ENCODE data around the gene RPGR. TPM values are rescaled to one million over a fixed set of nuclear protein-coding genes. Genes with fewer than 3 reads are reported as not detected.
A peak's percentile ranks its signal among the peaks of the same experiment; 100 is the strongest.

Gene RPGR
- total RNA-seq, 1 donor from 2014 or later: 4.5 TPM

DNA sequence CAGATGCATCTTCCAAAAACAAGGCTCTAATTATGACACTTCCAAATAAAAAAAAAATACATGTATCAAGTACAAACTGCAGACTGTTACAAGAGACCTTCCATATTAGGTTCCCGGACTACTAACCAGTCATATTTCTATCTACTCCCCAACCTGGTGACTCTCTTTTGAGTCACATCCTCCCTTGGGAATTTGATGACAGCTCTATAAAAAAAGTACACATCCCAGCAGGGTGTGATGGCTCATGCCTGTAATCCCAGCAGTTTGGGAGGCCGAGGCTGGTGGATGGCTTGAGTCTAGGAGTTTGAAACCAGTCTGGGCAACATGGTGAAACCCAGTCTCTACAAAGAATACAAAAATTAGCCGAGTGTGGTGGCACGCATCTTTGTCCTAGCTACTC is 14.9 kb downstream of the RPGR start:
- Histone ChIP-seq H3K9me3 (replicated peaks) (no peaks in the 10 kb centered on the region), H3K36me3 (peaks cover 12% of the 10 kb centered on the region), H3K4me3 (no peak overlapping the region), H3K4me1 (no peaks in the 10 kb centered on the region), H3K27me3 (ENCODE audit: low read depth) (no peaks in the 10 kb centered on the region), H3K27ac (replicated peaks) (no peak overlapping the region)
- TF ChIP-seq, protein P1, sequence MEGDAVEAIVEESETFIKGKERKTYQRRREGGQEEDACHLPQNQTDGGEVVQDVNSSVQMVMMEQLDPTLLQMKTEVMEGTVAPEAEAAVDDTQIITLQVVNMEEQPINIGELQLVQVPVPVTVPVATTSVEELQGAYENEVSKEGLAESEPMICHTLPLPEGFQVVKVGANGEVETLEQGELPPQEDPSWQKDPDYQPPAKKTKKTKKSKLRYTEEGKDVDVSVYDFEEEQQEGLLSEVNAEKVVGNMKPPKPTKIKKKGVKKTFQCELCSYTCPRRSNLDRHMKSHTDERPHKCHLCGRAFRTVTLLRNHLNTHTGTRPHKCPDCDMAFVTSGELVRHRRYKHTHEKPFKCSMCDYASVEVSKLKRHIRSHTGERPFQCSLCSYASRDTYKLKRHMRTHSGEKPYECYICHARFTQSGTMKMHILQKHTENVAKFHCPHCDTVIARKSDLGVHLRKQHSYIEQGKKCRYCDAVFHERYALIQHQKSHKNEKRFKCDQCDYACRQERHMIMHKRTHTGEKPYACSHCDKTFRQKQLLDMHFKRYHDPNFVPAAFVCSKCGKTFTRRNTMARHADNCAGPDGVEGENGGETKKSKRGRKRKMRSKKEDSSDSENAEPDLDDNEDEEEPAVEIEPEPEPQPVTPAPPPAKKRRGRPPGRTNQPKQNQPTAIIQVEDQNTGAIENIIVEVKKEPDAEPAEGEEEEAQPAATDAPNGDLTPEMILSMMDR (IDR thresholded peaks at IDR 0.05; ENCODE audit: borderline replicate concordance): no peak
- intact Hi-C loops (cut with micrococcal nuclease): no loop called here
- DNase-seq: no peak

DNA sequence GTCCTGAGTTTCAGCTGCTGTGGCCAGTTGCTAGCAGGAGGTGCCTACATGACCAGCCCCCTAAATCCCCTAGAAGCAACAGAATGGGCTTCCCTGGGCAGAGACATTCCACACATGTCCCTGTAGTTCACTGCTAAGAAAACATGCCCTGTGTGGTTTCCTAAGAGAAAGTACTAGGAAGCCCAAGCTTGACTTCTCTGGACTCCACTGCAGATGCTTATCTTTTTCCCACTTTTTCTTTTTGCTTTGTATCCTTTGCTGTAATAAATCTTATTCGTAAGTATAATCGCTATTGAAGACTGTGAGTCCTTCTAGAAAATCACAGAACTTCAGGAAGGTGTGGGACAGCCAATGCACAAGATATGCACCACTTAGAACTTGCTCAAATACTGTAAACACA is 15.6 kb downstream of the RPGR start:
- TF ChIP-seq, protein P1 (IDR thresholded peaks at IDR 0.05; ENCODE audit: borderline replicate concordance): no peak
- no peaks in the 10 kb centered on the region for H3K4me1 ChIP-seq
- no peaks in the 10 kb centered on the region for H3K9me3 ChIP-seq (replicated peaks)
- intact Hi-C loops (cut with micrococcal nuclease): no loop called here
- H3K27me3 ChIP-seq (ENCODE audit: low read depth): no peaks in the 10 kb centered on the region
- no peak overlapping the region for H3K4me3 ChIP-seq
- peaks cover 12% of the 10 kb centered on the region for H3K36me3 ChIP-seq
- H3K27ac ChIP-seq (replicated peaks): no peak overlapping the region
- no peak for DNase-seq

DNA sequence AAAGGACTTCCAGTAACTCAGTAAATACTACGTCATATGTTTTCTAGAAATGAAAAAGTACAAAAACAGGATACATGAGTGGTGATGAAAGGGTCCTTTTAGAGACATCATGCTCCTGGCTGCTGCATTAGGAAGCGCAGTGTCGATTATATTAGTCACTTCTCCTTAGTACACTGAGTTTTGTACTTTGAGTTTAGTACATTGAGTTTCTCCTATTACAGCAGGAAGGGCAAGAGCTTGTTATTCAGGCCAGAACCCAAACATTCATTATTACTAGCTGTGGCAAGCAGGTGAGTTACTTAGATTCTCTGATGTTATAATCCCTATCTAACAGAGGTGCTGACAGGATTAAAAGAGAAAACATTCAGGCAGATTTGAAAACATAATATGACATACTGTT is 21.3 kb downstream of the RPGR start:
- TF ChIP-seq, protein P1 (IDR thresholded peaks at IDR 0.05; ENCODE audit: borderline replicate concordance): peak; percentile 23

DNA sequence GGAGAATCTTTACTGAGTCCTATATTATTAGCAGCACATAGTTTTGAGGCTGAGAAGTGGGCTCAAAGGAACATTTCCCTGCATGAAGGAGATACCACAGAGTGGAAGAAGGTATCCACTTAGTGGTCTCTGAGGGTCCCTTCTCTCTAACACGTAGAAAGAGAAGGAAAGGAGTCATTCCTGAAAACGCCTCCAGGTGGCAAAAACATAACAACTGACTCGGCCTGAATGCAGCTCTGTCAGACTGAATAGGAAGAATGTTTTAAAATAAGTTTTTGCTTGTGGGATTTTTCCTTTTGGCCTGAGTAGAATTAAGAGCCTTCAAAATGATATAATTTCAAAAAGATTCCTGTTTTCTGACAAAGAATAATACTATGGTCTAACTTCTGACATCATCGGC is 23.3 kb downstream of the RPGR start:
- H3K9me3 ChIP-seq (replicated peaks): no peaks in the 10 kb centered on the region
- no peaks in the 10 kb centered on the region for H3K4me1 ChIP-seq
- H3K4me3 ChIP-seq: no peak overlapping the region
- no peak overlapping the region for H3K27ac ChIP-seq (replicated peaks)
- TF ChIP-seq, protein P1 (IDR thresholded peaks at IDR 0.05; ENCODE audit: borderline replicate concordance): peak; percentile 37
- peaks cover 6% of the 10 kb centered on the region for H3K36me3 ChIP-seq
- intact Hi-C loops (cut with micrococcal nuclease): no loop called here
- DNase-seq: no peak
- no peaks in the 10 kb centered on the region for H3K27me3 ChIP-seq (ENCODE audit: low read depth)

More for the DNA sequence above, 21.3 kb downstream of the RPGR start:
- Histone ChIP-seq H3K9me3 (replicated peaks) (no peaks in the 10 kb centered on the region), H3K27me3 (ENCODE audit: low read depth) (no peaks in the 10 kb centered on the region), H3K4me1 (no peaks in the 10 kb centered on the region), H3K27ac (replicated peaks) (peak overlapping the region; percentile 56), H3K36me3 (peaks cover under 1% of the 10 kb centered on the region), H3K4me3 (no peak overlapping the region)
- no peak for DNase-seq
- intact Hi-C loops (cut with micrococcal nuclease): no loop called here

DNA sequence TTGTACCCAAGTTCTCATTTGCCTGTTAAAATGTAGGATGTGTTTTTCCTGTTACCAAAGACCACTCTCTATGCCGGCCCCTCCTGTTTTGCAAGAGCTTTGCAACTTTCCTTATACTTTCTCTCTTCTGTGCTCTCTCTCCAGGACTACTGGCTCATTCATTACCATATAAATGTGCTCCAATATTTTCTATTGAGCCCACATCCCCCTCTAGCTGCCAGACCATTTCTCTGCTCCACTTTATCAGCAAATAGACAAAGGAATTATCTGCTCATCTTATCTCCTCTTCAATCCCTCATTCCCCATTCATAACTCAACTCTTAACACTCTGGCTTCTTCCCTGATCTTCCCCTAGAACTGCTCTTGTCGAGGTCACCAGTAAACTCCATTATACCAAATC is 33.6 kb downstream of the RPGR start:
- H3K36me3 ChIP-seq: peaks cover 3% of the 10 kb centered on the region
- no peaks in the 10 kb centered on the region for H3K9me3 ChIP-seq (replicated peaks)
- intact Hi-C loops (cut with micrococcal nuclease): no loop called here
- no peak overlapping the region for H3K27ac ChIP-seq (replicated peaks)
- H3K4me3 ChIP-seq: no peak overlapping the region
- no peaks in the 10 kb centered on the region for H3K27me3 ChIP-seq (ENCODE audit: low read depth)
- DNase-seq: no peak
- no peaks in the 10 kb centered on the region for H3K4me1 ChIP-seq
- TF ChIP-seq, protein P1 (IDR thresholded peaks at IDR 0.05; ENCODE audit: borderline replicate concordance): no peak

DNA sequence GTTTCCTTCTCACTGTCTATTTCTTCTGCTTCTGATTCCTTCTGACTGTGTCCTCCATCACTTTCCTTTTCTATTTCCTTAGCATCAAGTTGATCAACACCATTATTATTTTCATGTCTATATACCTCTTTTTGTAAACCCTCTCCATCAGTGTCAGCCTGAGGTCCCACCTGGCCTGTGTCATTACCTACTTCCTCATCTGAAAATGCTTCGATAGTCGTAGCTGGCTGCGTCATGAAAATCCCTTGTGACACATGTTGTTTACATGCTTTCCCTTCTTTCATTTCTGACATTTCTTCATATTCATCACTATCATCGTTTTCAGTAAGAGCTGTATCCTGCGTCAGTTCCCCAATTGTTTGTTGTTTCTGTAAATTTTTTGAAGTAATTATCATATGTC is 39.6 kb downstream of the RPGR start:
- Histone ChIP-seq H3K4me1 (no peaks in the 10 kb centered on the region), H3K27ac (replicated peaks) (no peak overlapping the region), H3K9me3 (replicated peaks) (no peaks in the 10 kb centered on the region), H3K27me3 (ENCODE audit: low read depth) (no peaks in the 10 kb centered on the region), H3K36me3 (no peaks in the 10 kb centered on the region), H3K4me3 (no peak overlapping the region)
- intact Hi-C loops (cut with micrococcal nuclease): no loop called here
- no peak for DNase-seq
- TF ChIP-seq, protein P1 (IDR thresholded peaks at IDR 0.05; ENCODE audit: borderline replicate concordance): no peak
